Neural progenitor cell (in vitro differentiated cells): Measurements from ENCODE around the gene PLSCR1. TPM values are rescaled to one million over a fixed set of nuclear protein-coding genes. Genes with fewer than 3 reads are reported as not detected.

ENCODE experiments used
- DNase-seq: peaks from one replicate; pipeline ENCODE4 v3.0.0-alpha.2; 2016; ENCODE audit warnings: low spot score
- H2AFZ ChIP-seq: fragments of 200-600 bp; sonication (generic); replicated peaks from 2 replicates; pipeline ENCODE4 v1.6.1; 2016; ENCODE audit warnings: antibody characterized with exemption
- H3F3A ChIP-seq: fragments of 200-600 bp; sonication (generic); 2 replicates; pipeline ENCODE4 v1.6.1; 2016; ENCODE audit warnings: antibody characterized with exemption, low read depth
- H3K27ac ChIP-seq: fragments of 200-600 bp; sonication (generic); 2 replicates; pipeline ENCODE4 v1.5.1; 2016; ENCODE audit warnings: mild to moderate bottlenecking
- H3K27me3 ChIP-seq: fragments of 200-600 bp; sonication (generic); 2 replicates; pipeline ENCODE4 v1.6.1; 2016; ENCODE audit warnings: mild to moderate bottlenecking, moderate library complexity
- H3K36me3 ChIP-seq: fragments of 200-600 bp; sonication (generic); 2 replicates; pipeline ENCODE4 v1.5.1; 2016
- H3K4me1 ChIP-seq: fragments of 200-600 bp; sonication (generic); 2 replicates; pipeline ENCODE4 v1.6.1; 2016; ENCODE audit warnings: mixed run types
- H3K4me2 ChIP-seq: fragments of 200-600 bp; sonication (generic); 2 replicates; pipeline ENCODE4 v1.6.1; 2016
- H3K4me3 ChIP-seq: fragments of 200-600 bp; sonication (generic); 2 replicates; pipeline ENCODE4 v1.5.1; 2016
- H3K79me2 ChIP-seq: fragments of 200-600 bp; sonication (generic); 2 replicates; pipeline ENCODE4 v1.6.1; 2016; ENCODE audit warnings: low read depth
- H3K9ac ChIP-seq: fragments of 200-600 bp; sonication (generic); 2 replicates; pipeline ENCODE4 v1.6.1; 2016
- H3K9me3 ChIP-seq: fragments of 200-600 bp; sonication (generic); 2 replicates; pipeline ENCODE4 v1.5.1; 2016; ENCODE audit warnings: low read depth
- H4K20me1 ChIP-seq: fragments of 200-600 bp; sonication (generic); 2 replicates; pipeline ENCODE4 v1.6.1; 2016; ENCODE audit warnings: low read depth
- H3K27ac Mint-ChIP-seq: 3 replicates; pipeline ENCODE4 v1.8.0; 2021; ENCODE audit warnings: mixed read lengths
- H3K27me3 Mint-ChIP-seq: 2 replicates; pipeline ENCODE4 v1.8.0; 2022; ENCODE audit warnings: low read depth, mild to moderate bottlenecking, inconsistent platforms, moderate library complexity, mixed read lengths; ENCODE audit not compliant: insufficient read depth
- H3K36me3 Mint-ChIP-seq: 3 replicates; pipeline ENCODE4 v1.8.0; 2021; ENCODE audit warnings: mixed read lengths
- H3K4me1 Mint-ChIP-seq: 3 replicates; pipeline ENCODE4 v1.8.0; 2021; ENCODE audit warnings: mixed read lengths
- H3K4me3 Mint-ChIP-seq: 3 replicates; pipeline ENCODE4 v1.8.0; 2021; ENCODE audit warnings: mild to moderate bottlenecking, moderate library complexity, mixed read lengths
- H3K9me3 Mint-ChIP-seq: 3 replicates; pipeline ENCODE4 v1.8.0; 2020; ENCODE audit warnings: mixed read lengths
- EZH2 ChIP-seq: fragments of 200-600 bp; sonication (generic); IDR thresholded peaks from 2 replicates; pipeline ENCODE4 v1.6.1; 2017; ENCODE audit warnings: antibody characterized with exemption, mild to moderate bottlenecking, moderate library complexity
- EZH2phosphoT487 ChIP-seq: fragments of 200-600 bp; sonication (generic); IDR thresholded peaks from 2 replicates; pipeline ENCODE4 v1.6.1; 2017; ENCODE audit warnings: antibody characterized with exemption
- total RNA-seq: library from RNA; depleted of rRNA; stranded (reverse); fragments of >200 nt; gene quantifications from 2 replicates; pipeline ENCODE4 v1.2.3, GENCODE V29; 2015; ENCODE audit warnings: low replicate concordance
- TF ChIP-seq, protein P1 (sequence below): fragments of 200-600 bp; sonication (generic); IDR thresholded peaks from 2 replicates; pipeline ENCODE4 v1.5.1; 2017; ENCODE audit warnings: antibody characterized with exemption, mild to moderate bottlenecking

Gene PLSCR1
- total RNA-seq, 1 donor from 2014 or later: 23.9 TPM

DNA sequence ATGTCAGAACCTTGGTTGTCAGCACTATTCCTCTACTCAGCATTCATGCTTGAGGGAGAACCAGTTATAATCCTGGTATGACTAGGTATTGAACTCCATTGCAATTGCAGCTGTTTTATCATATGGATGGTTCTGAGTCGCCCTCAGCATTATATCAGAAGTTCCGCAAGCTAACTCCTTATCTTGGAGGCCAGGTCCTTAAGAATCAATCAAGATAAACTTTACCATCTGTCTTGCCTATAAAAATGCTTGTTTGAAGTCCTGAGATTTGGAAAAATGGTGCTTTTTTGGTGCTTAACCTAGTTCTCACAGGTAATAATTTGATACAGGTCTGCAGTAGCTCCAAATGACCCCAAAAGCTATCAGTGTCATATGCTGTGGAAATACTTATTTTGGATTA lies 16.3 kb upstream of the PLSCR1 start:
- Mint-ChIP-seq H3K27me3 (no peaks in the 10 kb centered on the region), H3K4me3 (no peak overlapping the region)

DNA sequence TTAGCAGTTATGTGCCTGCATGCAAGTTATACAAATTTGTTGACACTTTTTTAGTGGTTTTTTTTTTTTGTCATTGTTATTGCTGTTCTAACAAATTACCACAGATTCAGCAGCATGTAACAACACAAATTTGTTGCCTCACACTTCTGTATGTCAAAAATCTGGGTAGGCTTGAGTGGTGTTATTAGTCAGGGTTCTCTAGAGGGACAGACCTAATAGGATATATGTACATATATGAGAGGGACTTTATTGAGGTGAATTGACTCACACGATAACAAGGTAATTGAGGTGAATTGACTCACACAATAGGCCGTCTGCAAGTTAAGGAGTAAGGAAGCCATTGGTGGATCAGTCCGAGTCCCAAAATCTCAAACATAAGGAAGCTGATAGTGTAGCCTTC lies 15.0 kb upstream of the PLSCR1 start:
- H3K4me3 ChIP-seq: no peak overlapping the region
- H3K79me2 ChIP-seq: no peaks in the 10 kb centered on the region
- no peaks in the 10 kb centered on the region for H3K36me3 ChIP-seq
- no peaks in the 10 kb centered on the region for H3F3A ChIP-seq
- H3K9me3 ChIP-seq: no peaks in the 10 kb centered on the region
- no peak overlapping the region for H3K9ac ChIP-seq
- Mint-ChIP-seq H3K4me1 (no peaks in the 10 kb centered on the region), H3K27me3 (no peaks in the 10 kb centered on the region), H3K27ac (no peak overlapping the region), H3K36me3 (no peaks in the 10 kb centered on the region), H3K4me3 (no peak overlapping the region), H3K9me3 (no peaks in the 10 kb centered on the region)
- H3K27ac ChIP-seq: no peak overlapping the region
- DNase-seq: no peak
- H4K20me1 ChIP-seq: no peaks in the 10 kb centered on the region
- no peak overlapping the region for H2AFZ ChIP-seq
- no peaks in the 10 kb centered on the region for H3K4me1 ChIP-seq
- H3K4me2 ChIP-seq: no peak overlapping the region
- no peak for TF ChIP-seq EZH2phosphoT487
- TF ChIP-seq, protein P1, sequence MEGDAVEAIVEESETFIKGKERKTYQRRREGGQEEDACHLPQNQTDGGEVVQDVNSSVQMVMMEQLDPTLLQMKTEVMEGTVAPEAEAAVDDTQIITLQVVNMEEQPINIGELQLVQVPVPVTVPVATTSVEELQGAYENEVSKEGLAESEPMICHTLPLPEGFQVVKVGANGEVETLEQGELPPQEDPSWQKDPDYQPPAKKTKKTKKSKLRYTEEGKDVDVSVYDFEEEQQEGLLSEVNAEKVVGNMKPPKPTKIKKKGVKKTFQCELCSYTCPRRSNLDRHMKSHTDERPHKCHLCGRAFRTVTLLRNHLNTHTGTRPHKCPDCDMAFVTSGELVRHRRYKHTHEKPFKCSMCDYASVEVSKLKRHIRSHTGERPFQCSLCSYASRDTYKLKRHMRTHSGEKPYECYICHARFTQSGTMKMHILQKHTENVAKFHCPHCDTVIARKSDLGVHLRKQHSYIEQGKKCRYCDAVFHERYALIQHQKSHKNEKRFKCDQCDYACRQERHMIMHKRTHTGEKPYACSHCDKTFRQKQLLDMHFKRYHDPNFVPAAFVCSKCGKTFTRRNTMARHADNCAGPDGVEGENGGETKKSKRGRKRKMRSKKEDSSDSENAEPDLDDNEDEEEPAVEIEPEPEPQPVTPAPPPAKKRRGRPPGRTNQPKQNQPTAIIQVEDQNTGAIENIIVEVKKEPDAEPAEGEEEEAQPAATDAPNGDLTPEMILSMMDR: no peak
- no peaks in the 10 kb centered on the region for H3K27me3 ChIP-seq

More for the DNA sequence above, 16.3 kb upstream of the PLSCR1 start:
- Mint-ChIP-seq H3K9me3 (no peaks in the 10 kb centered on the region), H3K36me3 (no peaks in the 10 kb centered on the region), H3K4me1 (no peaks in the 10 kb centered on the region), H3K27ac (no peak overlapping the region)
- no peaks in the 10 kb centered on the region for H4K20me1 ChIP-seq
- no peak overlapping the region for H3K9ac ChIP-seq
- no peak overlapping the region for H3K27ac ChIP-seq
- no peak overlapping the region for H2AFZ ChIP-seq
- no peak for DNase-seq
- no peaks in the 10 kb centered on the region for H3K4me1 ChIP-seq
- no peak overlapping the region for H3K4me3 ChIP-seq
- H3F3A ChIP-seq: no peaks in the 10 kb centered on the region
- H3K9me3 ChIP-seq: no peaks in the 10 kb centered on the region
- no peaks in the 10 kb centered on the region for H3K36me3 ChIP-seq
- no peak for TF ChIP-seq EZH2phosphoT487
- TF ChIP-seq EZH2: no peak
- TF ChIP-seq, protein P1: no peak
- no peak overlapping the region for H3K4me2 ChIP-seq
- no peaks in the 10 kb centered on the region for H3K79me2 ChIP-seq
- no peaks in the 10 kb centered on the region for H3K27me3 ChIP-seq

DNA sequence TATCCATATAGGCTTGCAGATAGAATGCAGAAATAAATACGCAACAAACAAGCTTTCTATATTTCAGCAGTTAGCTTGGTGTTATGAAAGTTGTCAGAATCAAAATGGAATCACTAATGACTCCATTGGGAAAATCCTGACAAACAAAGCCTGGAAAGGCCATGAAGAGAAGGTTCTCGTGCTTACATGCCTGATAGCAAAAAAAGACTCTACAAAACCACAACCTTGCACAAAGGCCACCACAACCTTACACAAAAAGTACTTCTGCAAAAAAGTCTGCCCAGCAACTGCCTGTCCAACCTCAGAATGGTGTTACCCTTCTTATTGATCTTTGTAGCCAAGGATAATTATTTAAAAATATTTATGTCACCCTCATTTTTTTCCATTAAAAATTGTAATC lies 14.4 kb upstream of the PLSCR1 start:
- TF ChIP-seq, protein P1: no peak
- TF ChIP-seq EZH2phosphoT487 (no peak), EZH2 (no peak)
- no peak for DNase-seq
- no peak overlapping the region for H3K27ac ChIP-seq
- H3K36me3 ChIP-seq: no peaks in the 10 kb centered on the region
- H3K4me3 Mint-ChIP-seq: no peak overlapping the region
- no peaks in the 10 kb centered on the region for H3K4me1 Mint-ChIP-seq
- no peaks in the 10 kb centered on the region for H3K79me2 ChIP-seq
- H3K27me3 Mint-ChIP-seq: no peaks in the 10 kb centered on the region
- no peak overlapping the region for H3K9ac ChIP-seq
- H3K36me3 Mint-ChIP-seq: no peaks in the 10 kb centered on the region
- no peaks in the 10 kb centered on the region for H3K4me1 ChIP-seq
- H3F3A ChIP-seq: no peaks in the 10 kb centered on the region
- H3K4me2 ChIP-seq: no peak overlapping the region
- no peaks in the 10 kb centered on the region for H3K9me3 ChIP-seq
- no peaks in the 10 kb centered on the region for H3K9me3 Mint-ChIP-seq
- H3K4me3 ChIP-seq: no peak overlapping the region
- no peaks in the 10 kb centered on the region for H3K27me3 ChIP-seq
- H3K27ac Mint-ChIP-seq: no peak overlapping the region
- no peaks in the 10 kb centered on the region for H4K20me1 ChIP-seq
- H2AFZ ChIP-seq: no peak overlapping the region

DNA sequence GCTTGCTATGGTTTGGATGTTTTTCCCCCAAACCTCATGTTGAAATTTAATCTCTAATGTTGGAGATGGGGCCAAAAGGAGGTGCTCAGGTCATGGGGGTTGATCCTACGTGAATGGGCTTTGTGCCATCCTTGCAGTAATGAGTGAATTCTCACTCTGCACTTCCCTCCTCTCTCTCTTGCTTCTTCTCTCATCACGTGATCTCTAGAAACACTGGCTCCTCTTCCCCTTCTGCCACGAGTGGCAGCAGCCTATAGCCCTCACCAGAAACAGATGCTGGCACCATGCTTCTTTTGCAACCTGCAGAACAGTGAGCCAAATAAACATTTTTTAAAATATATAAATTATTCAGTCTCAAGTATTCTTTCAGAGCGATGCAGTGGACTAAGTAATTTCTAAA lies 13.3 kb upstream of the PLSCR1 start:
- Mint-ChIP-seq H3K4me3 (no peak overlapping the region), H3K36me3 (no peaks in the 10 kb centered on the region), H3K27ac (no peak overlapping the region), H3K27me3 (no peaks in the 10 kb centered on the region), H3K4me1 (no peaks in the 10 kb centered on the region), H3K9me3 (no peaks in the 10 kb centered on the region)
- H3K4me2 ChIP-seq: no peak overlapping the region
- no peak overlapping the region for H3K27ac ChIP-seq
- no peak overlapping the region for H3K9ac ChIP-seq
- H3F3A ChIP-seq: no peaks in the 10 kb centered on the region
- H3K79me2 ChIP-seq: no peaks in the 10 kb centered on the region
- DNase-seq: no peak
- H3K9me3 ChIP-seq: no peaks in the 10 kb centered on the region
- no peak overlapping the region for H3K4me3 ChIP-seq
- no peaks in the 10 kb centered on the region for H4K20me1 ChIP-seq
- H2AFZ ChIP-seq: no peak overlapping the region
- H3K36me3 ChIP-seq: no peaks in the 10 kb centered on the region
- TF ChIP-seq, protein P1: no peak
- no peak for TF ChIP-seq EZH2phosphoT487
- no peak for TF ChIP-seq EZH2
- H3K4me1 ChIP-seq: no peaks in the 10 kb centered on the region
- no peaks in the 10 kb centered on the region for H3K27me3 ChIP-seq
